Keratinocyte (primary cell): ENCODE results near the gene MOK. TPM values are rescaled to one million over a fixed set of nuclear protein-coding genes. Genes with fewer than 3 reads are reported as not detected.

Source experiments
- DNase-seq: peaks from one replicate; pipeline ENCODE4 v3.0.0-alpha.2; 2011; ENCODE audit warnings: low read depth, missing footprints, low spot score
- FAIRE-seq: peaks from 2 replicates; lab custom pipeline; 2011; peaks lifted over from hg19 to GRCh38; lab: Jason Lieb, UNC
- H2AFZ ChIP-seq: 2 replicates; pipeline ENCODE4 v1.6.0; 2012; ENCODE audit warnings: low read length, control low read depth, inconsistent platforms; ENCODE audit not compliant: control insufficient read depth
- H3K27ac ChIP-seq: 2 replicates; pipeline ENCODE4 v1.5.1; 2011; ENCODE audit warnings: low read length; ENCODE audit not compliant: control insufficient read depth, insufficient read depth
- H3K27me3 ChIP-seq: 3 replicates; pipeline ENCODE4 v1.6.0; 2011; ENCODE audit warnings: low read length; ENCODE audit not compliant: control insufficient read depth, insufficient read depth; ENCODE audit errors: extremely low read depth
- H3K36me3 ChIP-seq, 2 experiments: 2 replicates in 1 of 2; 3 replicates in 1 of 2; pipeline ENCODE4 v1.5.1; 2011; ENCODE audit warnings: low read length in 2 of 2, mild to moderate bottlenecking in 1 of 2; ENCODE audit not compliant: control insufficient read depth in 2 of 2, insufficient read depth in 2 of 2; ENCODE audit errors: extremely low read depth in 1 of 2
- H3K4me1 ChIP-seq: 3 replicates; pipeline ENCODE4 v1.5.1; 2011; ENCODE audit warnings: low read length; ENCODE audit not compliant: control insufficient read depth, insufficient read depth; ENCODE audit errors: extremely low read depth
- H3K4me2 ChIP-seq: 3 replicates; pipeline ENCODE4 v1.6.0; 2011; ENCODE audit warnings: low read depth, low read length; ENCODE audit not compliant: control insufficient read depth, insufficient read depth; ENCODE audit errors: extremely low read depth
- H3K4me3 ChIP-seq, 3 experiments: fragments of 200-600 bp in 1 of 3; sonication (generic) in 1 of 3; 2 replicates in 2 of 3; 3 replicates in 1 of 3; pipeline ENCODE4 v1.5.1; 2011 to 2016; ENCODE audit warnings: low read length in 3 of 3, mild to moderate bottlenecking in 3 of 3, control low read depth in 2 of 3, inconsistent platforms in 1 of 3, low read depth in 1 of 3, mixed read lengths in 1 of 3, mixed run types in 1 of 3, moderate library complexity in 1 of 3; ENCODE audit not compliant: control insufficient read depth in 2 of 3, insufficient read depth in 2 of 3; ENCODE audit errors: extremely low read depth in 1 of 3
- H3K79me2 ChIP-seq: 2 replicates; pipeline ENCODE4 v1.6.0; 2012; ENCODE audit warnings: low read length; ENCODE audit not compliant: control insufficient read depth, insufficient read depth
- H3K9ac ChIP-seq: 3 replicates; pipeline ENCODE4 v1.6.0; 2011; ENCODE audit warnings: low read length; ENCODE audit not compliant: control insufficient read depth, insufficient read depth; ENCODE audit errors: extremely low read depth
- H3K9me1 ChIP-seq: 3 replicates; pipeline ENCODE4 v1.6.0; 2011; ENCODE audit warnings: low read length; ENCODE audit not compliant: control insufficient read depth, insufficient read depth; ENCODE audit errors: extremely low read depth
- H3K9me3 ChIP-seq: 2 replicates; pipeline ENCODE4 v1.5.1; 2012; ENCODE audit warnings: low read depth, low read length; ENCODE audit not compliant: control insufficient read depth
- H4K20me1 ChIP-seq: 3 replicates; pipeline ENCODE4 v1.6.0; 2011; ENCODE audit warnings: low read length; ENCODE audit not compliant: control insufficient read depth, insufficient read depth; ENCODE audit errors: extremely low read depth
- CTCF ChIP-seq, 3 experiments: IDR thresholded peaks in 1 of 3; conservative IDR thresholded peaks in 1 of 3; optimal IDR thresholded peaks in 1 of 3; 2 replicates in 2 of 3; 3 replicates in 1 of 3; pipeline versions ENCODE3 to v1.5.1; 2011; ENCODE audit warnings: low read length in 3 of 3, mild to moderate bottlenecking in 3 of 3, moderate library complexity in 2 of 3, control low read depth in 1 of 3, inconsistent platforms in 1 of 3; ENCODE audit not compliant: insufficient read depth in 2 of 3; ENCODE audit errors: extremely low read depth in 1 of 3
- EZH2 ChIP-seq: IDR thresholded peaks from one replicate; pipeline ENCODE4 v1.6.1; 2012; ENCODE audit warnings: inconsistent platforms, mild to moderate bottlenecking, low read length, moderate library complexity
- dilution Hi-C: fragments of 300-500 bp; cut with MboI; formaldehyde crosslinking; loops from one replicate; pipeline ENCODE4 v1.7.0; 2020; ENCODE audit warnings: low sequenced_read_pairs; ENCODE audit not compliant: extremely low pct_ligation_motif_present
- polyA plus RNA-seq, 5 experiments: library from polyadenylated mRNA; depleted of rRNA in 3 of 5; stranded (reverse) in 3 of 5; stranded (forward) in 1 of 5; unstranded in 1 of 5; fragments of >200 nt; gene quantifications; 1 replicate in 1 of 5; 2 replicates in 3 of 5; 3 replicates in 1 of 5; pipeline versions ENCODE4 v1.2.1 to v1.2.3, GENCODE V29; 2011 to 2012; ENCODE audit warnings: missing spikeins in 2 of 5, low read depth in 1 of 5, low replicate concordance in 1 of 5

MOK gene
- polyA plus RNA-seq, 1 donor (not counting 4 experiments of a cell fraction or from before 2014, with no cell fraction given), result 38.1 TPM

- peaks cover 12 to 15% of the 10 kb centered on the region in 2 experiments for H3K36me3 ChIP-seq
- FAIRE-seq, result no peak
- no peaks in the 10 kb centered on the region for H3K27me3 ChIP-seq
- no peak overlapping the region for H3K4me2 ChIP-seq
- H3K9me1 ChIP-seq, result no peaks in the 10 kb centered on the region
- no peaks in the 10 kb centered on the region for H4K20me1 ChIP-seq
- H3K27ac ChIP-seq, result no peak overlapping the region
- dilution Hi-C loops, result no loop called here
- TF ChIP-seq CTCF (optimal IDR thresholded peaks at IDR 0.05 in 1 of 3, IDR thresholded peaks at IDR 0.05 in 1 of 3, conservative IDR thresholded peaks at IDR 0.05 in 1 of 3; ENCODE audit: extremely low read depth in 1 of 3, insufficient read depth in 2 of 3, low read length in 3 of 3) (no peak), EZH2 (no peak)
- H2AFZ ChIP-seq, result no peak overlapping the region
- H3K9ac ChIP-seq, result no peak overlapping the region
- H3K79me2 ChIP-seq, result no peaks in the 10 kb centered on the region
- H3K4me1 ChIP-seq, result no peaks in the 10 kb centered on the region
- DNase-seq, result no peak
- H3K9me3 ChIP-seq, result no peaks in the 10 kb centered on the region
- H3K4me3 ChIP-seq, result no peak overlapping the region
Measured at GRCh38 chr14:102229071-102229738, 75.8 kb downstream of the MOK start.

- no peak for TF ChIP-seq CTCF (optimal IDR thresholded peaks at IDR 0.05 in 1 of 3, IDR thresholded peaks at IDR 0.05 in 1 of 3, conservative IDR thresholded peaks at IDR 0.05 in 1 of 3; ENCODE audit: extremely low read depth in 1 of 3, insufficient read depth in 2 of 3, low read length in 3 of 3)
- TF ChIP-seq EZH2, result no peak
- H3K4me1 ChIP-seq, result no peaks in the 10 kb centered on the region
- no peaks in the 10 kb centered on the region for H3K9me1 ChIP-seq
- no peak overlapping the region for H2AFZ ChIP-seq
- no peaks in the 10 kb centered on the region for H3K79me2 ChIP-seq
- dilution Hi-C loops, result no loop called here
- no peaks in the 10 kb centered on the region for H3K27me3 ChIP-seq
- no peak overlapping the region for H3K4me3 ChIP-seq
- H3K4me2 ChIP-seq, result no peak overlapping the region
- no peaks in the 10 kb centered on the region for H4K20me1 ChIP-seq
- DNase-seq (no peak), FAIRE-seq (no peak)
- H3K9ac ChIP-seq, result no peak overlapping the region
- no peaks in the 10 kb centered on the region for H3K9me3 ChIP-seq
- H3K27ac ChIP-seq, result no peak overlapping the region
- peaks cover 9 to 13% of the 10 kb centered on the region in 2 experiments for H3K36me3 ChIP-seq
Measured at GRCh38 chr14:102227184-102227964, 77.6 kb downstream of the MOK start.
